Endothelial cell of umbilical vein (primary cell): ENCODE data around the gene ARHGAP21. TPM values are rescaled to one million over a fixed set of nuclear protein-coding genes. Genes with fewer than 3 reads are reported as not detected.

Experiments used
- BruUV-seq: library from RNA; stranded (reverse); fragments of 400-500 nt; replicated peaks from 2 replicates; lab custom pipeline; 2021; lab: Mats Ljungman, UMichigan
- CTCF ChIA-PET: fragments of 300-600, 350-600 bp; sonication (Branson Sonifier 250); formaldehyde crosslinking; loops from one replicate; lab custom pipeline; 2021; ENCODE audit warnings: antibody characterized with exemption, inconsistent platforms; lab: Charles Lee
- POLR2A ChIA-PET: fragments of 300-600, 350-600 bp; sonication (Branson Sonifier 250); formaldehyde crosslinking; loops from one replicate; lab custom pipeline; 2021; ENCODE audit warnings: antibody characterized with exemption, inconsistent platforms; lab: Charles Lee
- DNase-seq: peaks from one replicate; pipeline ENCODE4 v3.0.0-alpha.2; 2011; ENCODE audit warnings: low read depth, low spot score
- FAIRE-seq: peaks from 2 replicates; lab custom pipeline; 2011; peaks lifted over from hg19 to GRCh38; lab: Jason Lieb, UNC
- H2AFZ ChIP-seq: 2 replicates; pipeline ENCODE4 v1.6.0; 2012; ENCODE audit warnings: low read depth, low read length, control low read depth, inconsistent platforms
- H3K27ac ChIP-seq: 2 replicates; pipeline ENCODE4 v1.5.1; 2011; ENCODE audit warnings: low read depth, mild to moderate bottlenecking, control low read depth, low read length, moderate library complexity; ENCODE audit not compliant: insufficient read depth
- H3K27me3 ChIP-seq, 2 experiments: 2 replicates each; pipeline versions ENCODE4 v1.6.0 to v1.6.1; 2011; ENCODE audit warnings: low read length in 2 of 2, mixed read lengths in 1 of 2; ENCODE audit not compliant: control insufficient read depth in 2 of 2, insufficient read depth in 2 of 2
- H3K36me3 ChIP-seq, 2 experiments: 2 replicates in 1 of 2; 3 replicates in 1 of 2; pipeline ENCODE4 v1.5.1; 2011; ENCODE audit warnings: low read length in 2 of 2, mild to moderate bottlenecking in 1 of 2, moderate library complexity in 1 of 2; ENCODE audit not compliant: control insufficient read depth in 2 of 2, insufficient read depth in 2 of 2; ENCODE audit errors: extremely low read depth in 1 of 2
- H3K4me1 ChIP-seq: 3 replicates; pipeline ENCODE4 v1.5.1; 2011; ENCODE audit warnings: mild to moderate bottlenecking, low read length; ENCODE audit not compliant: control insufficient read depth, insufficient read depth; ENCODE audit errors: extremely low read depth
- H3K4me2 ChIP-seq: 2 replicates; pipeline ENCODE4 v1.6.1; 2011; ENCODE audit warnings: low read length, control low read depth, mixed read lengths; ENCODE audit not compliant: insufficient read depth
- H3K4me3 ChIP-seq, 3 experiments: fragments of 200-600 bp in 1 of 3; sonication (generic), shearing (Covaris generic) in 1 of 3; replicated peaks in 1 of 3; 2 replicates each; pipeline ENCODE4 v1.5.1; 2011 to 2016; ENCODE audit warnings: control low read depth in 3 of 3, low read length in 3 of 3, mild to moderate bottlenecking in 2 of 3, inconsistent platforms in 1 of 3, low read depth in 1 of 3, moderate library complexity in 1 of 3; ENCODE audit not compliant: insufficient read depth in 1 of 3
- H3K79me2 ChIP-seq: 2 replicates; pipeline ENCODE4 v1.6.0; 2012; ENCODE audit warnings: low read length, inconsistent platforms; ENCODE audit not compliant: control insufficient read depth, insufficient read depth
- H3K9ac ChIP-seq: replicated peaks from 2 replicates; pipeline ENCODE3; 2011; ENCODE audit warnings: low read length, control low read depth; ENCODE audit not compliant: insufficient read depth; ENCODE audit errors: extremely low read depth
- H3K9me1 ChIP-seq: replicated peaks from 3 replicates; pipeline ENCODE4 v1.6.0; 2011; ENCODE audit warnings: mild to moderate bottlenecking, low read length; ENCODE audit not compliant: control insufficient read depth, insufficient read depth; ENCODE audit errors: extremely low read depth
- H3K9me3 ChIP-seq: replicated peaks from 2 replicates; pipeline ENCODE4 v1.5.1; 2012; ENCODE audit warnings: low read length, inconsistent platforms; ENCODE audit not compliant: control insufficient read depth, insufficient read depth
- H4K20me1 ChIP-seq: replicated peaks from 2 replicates; pipeline ENCODE3; 2011; ENCODE audit warnings: mild to moderate bottlenecking, low read length; ENCODE audit not compliant: control insufficient read depth, insufficient read depth; ENCODE audit errors: extremely low read depth
- EZH2 ChIP-seq: IDR thresholded peaks from 2 replicates; pipeline ENCODE4 v1.6.1; 2012; ENCODE audit warnings: borderline replicate concordance, low read depth, mild to moderate bottlenecking, moderate library complexity, low read length, inconsistent platforms; ENCODE audit not compliant: severe bottlenecking
- JUN ChIP-seq: IDR thresholded peaks from 2 replicates; pipeline ENCODE4 v1.6.1; 2011; ENCODE audit warnings: borderline replicate concordance, low read depth; ENCODE audit not compliant: insufficient read length, insufficient read depth
- MYC ChIP-seq: IDR thresholded peaks from one replicate; pipeline ENCODE4 v1.6.1; 2011; ENCODE audit warnings: mild to moderate bottlenecking, low read depth, low read length
- POLR2AphosphoS5 ChIP-seq: IDR thresholded peaks from 2 replicates; pipeline ENCODE4 v1.6.1; 2012; ENCODE audit warnings: low read depth, mild to moderate bottlenecking, control low read depth, low read length, moderate library complexity; ENCODE audit not compliant: insufficient read depth
- dilution Hi-C: fragments of 300-500 bp; cut with MboI; formaldehyde crosslinking; loops from one replicate; pipeline ENCODE4 v1.15.0; 2019; ENCODE audit warnings: low sequenced_read_pairs; ENCODE audit not compliant: extremely low pct_ligation_motif_present
- intact Hi-C: fragments of 100-400 bp; cut with micrococcal nuclease; formaldehyde crosslinking; loops from one replicate; pipeline ENCODE4 v1.10.0; 2022
- polyA plus RNA-seq, 4 experiments: library from polyadenylated mRNA; depleted of rRNA in 3 of 4; stranded (reverse) in 3 of 4; unstranded in 1 of 4; fragments of >200 nt; gene quantifications; 2 replicates each; pipeline versions ENCODE4 v1.2.1 to v1.2.3, GENCODE V29; 2011 to 2012; ENCODE audit warnings: missing spikeins in 1 of 4
- total RNA-seq: library from RNA; stranded (reverse); gene quantifications from 2 replicates; pipeline ENCODE4 v1.2.3, GENCODE V29; 2021
- TF ChIP-seq, protein P1 (sequence below): IDR thresholded peaks from 2 replicates; pipeline ENCODE4 v1.6.1; 2011; ENCODE audit not compliant: insufficient read depth, insufficient read length

Gene ARHGAP21
- total and polyA plus RNA-seq, 2 donors (not counting 3 experiments of a cell fraction or from before 2014, with no cell fraction given): 29.5 to 97.8 TPM

DNA sequence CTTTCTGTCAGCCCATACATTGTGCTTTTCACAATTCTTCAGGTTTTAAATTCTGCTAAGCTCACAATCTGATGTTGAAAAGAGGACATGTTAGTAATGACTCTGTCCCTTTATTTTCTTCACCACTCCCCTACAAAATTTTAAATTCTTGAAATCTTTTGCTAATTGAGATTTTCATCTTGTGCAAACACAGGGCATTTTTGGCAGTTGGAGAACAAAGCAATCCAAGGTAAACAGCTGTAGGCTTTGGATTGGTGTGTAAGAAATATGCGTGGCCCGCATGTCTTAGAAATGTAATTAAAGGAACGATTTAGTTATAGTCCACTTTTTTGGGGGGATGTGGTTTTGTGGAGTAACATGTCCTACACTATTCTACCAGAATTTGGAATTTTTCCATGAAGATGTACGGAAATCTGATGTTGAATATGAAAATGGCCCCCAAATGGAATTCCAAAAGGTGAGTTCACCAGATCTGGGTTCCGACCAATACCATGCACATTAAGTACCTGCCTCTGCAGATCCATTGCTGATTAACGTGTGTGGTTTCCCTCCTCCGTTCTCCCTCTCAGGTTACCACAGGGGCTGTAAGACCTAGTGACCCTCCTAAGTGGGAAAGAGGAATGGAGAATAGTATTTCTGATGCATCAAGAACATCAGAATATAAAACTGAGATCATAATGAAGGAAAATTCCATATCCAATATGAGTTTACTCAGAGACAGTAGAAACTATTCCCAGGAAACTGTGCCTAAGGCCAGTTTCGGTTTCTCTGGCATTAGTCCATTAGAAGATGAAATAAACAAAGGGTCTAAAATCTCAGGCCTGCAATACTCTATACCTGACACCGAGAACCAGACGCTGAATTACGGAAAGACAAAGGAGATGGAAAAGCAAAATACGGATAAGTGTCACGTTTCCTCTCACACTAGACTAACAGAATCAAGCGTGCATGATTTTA, 181.1 kb downstream of the ARHGAP21 start:
- no peak for DNase-seq
- H3K9me1 ChIP-seq: no peaks in the 10 kb centered on the region
- no peaks in the 10 kb centered on the region for H3K9me3 ChIP-seq
- no peaks in the 10 kb centered on the region for H3K36me3 ChIP-seq
- no peak overlapping the region for H2AFZ ChIP-seq
- no peaks in the 10 kb centered on the region for H3K4me1 ChIP-seq
- no peak for FAIRE-seq
- H3K4me2 ChIP-seq: no peak overlapping the region
- H3K9ac ChIP-seq: no peak overlapping the region
- BruUV-seq: no TSS peak
- ChIA-PET POLR2A (no interaction called here), CTCF (no interaction called here)
- TF ChIP-seq EZH2 (no peak), MYC (no peak), JUN (no peak)
- H4K20me1 ChIP-seq: no peaks in the 10 kb centered on the region
- no peak overlapping the region for H3K4me3 ChIP-seq
- intact Hi-C loops: no loop called here
- dilution Hi-C loops: no loop called here
- H3K27me3 ChIP-seq: no peaks in the 10 kb centered on the region
- H3K79me2 ChIP-seq: no peaks in the 10 kb centered on the region
- no peak overlapping the region for H3K27ac ChIP-seq

DNA sequence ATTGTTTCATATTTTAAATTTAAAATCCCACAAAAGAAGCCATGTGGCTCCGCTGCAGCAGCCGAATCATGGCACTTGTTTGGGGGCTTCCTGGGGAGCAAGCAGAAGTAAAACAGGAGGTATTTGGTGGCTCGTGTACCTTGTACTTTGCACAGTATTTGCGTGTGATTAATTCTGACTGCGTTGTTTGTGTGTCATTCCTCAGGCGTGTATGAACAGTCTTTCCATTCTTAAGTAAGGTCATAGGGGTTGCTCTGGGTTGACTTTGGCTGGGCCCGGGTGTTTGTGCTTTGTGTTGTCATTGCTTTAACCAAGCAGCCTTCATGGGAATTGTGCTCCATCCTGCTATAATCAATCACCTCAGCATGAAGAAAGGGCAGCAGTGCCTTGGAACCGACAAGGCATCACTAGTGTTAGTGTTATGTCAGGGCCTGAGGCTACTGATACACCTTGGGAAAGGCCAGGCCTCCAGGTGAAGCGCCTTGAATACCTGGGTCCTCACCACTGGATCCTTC, 182.4 kb downstream of the ARHGAP21 start:
- no peak overlapping the region for H3K9ac ChIP-seq
- FAIRE-seq: no peak
- dilution Hi-C loops: no loop called here

More for the DNA sequence above, 182.4 kb downstream of the ARHGAP21 start:
- POLR2A ChIA-PET: no interaction called here
- H3K9me3 ChIP-seq: no peaks in the 10 kb centered on the region
- no peaks in the 10 kb centered on the region for H3K4me1 ChIP-seq
- intact Hi-C loops: no loop called here
- no peak overlapping the region for H3K4me2 ChIP-seq
- H3K27me3 ChIP-seq: no peaks in the 10 kb centered on the region
- no peaks in the 10 kb centered on the region for H4K20me1 ChIP-seq
- no peak for TF ChIP-seq POLR2AphosphoS5
- no peak for TF ChIP-seq MYC
- no peak for TF ChIP-seq EZH2
- TF ChIP-seq, protein P1, sequence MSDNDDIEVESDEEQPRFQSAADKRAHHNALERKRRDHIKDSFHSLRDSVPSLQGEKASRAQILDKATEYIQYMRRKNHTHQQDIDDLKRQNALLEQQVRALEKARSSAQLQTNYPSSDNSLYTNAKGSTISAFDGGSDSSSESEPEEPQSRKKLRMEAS: no peak
- H3K79me2 ChIP-seq: no peaks in the 10 kb centered on the region
- BruUV-seq: no TSS peak
- no peak overlapping the region for H3K27ac ChIP-seq
- no peak overlapping the region for H2AFZ ChIP-seq
- CTCF ChIA-PET: no interaction called here
- no peaks in the 10 kb centered on the region for H3K9me1 ChIP-seq
- DNase-seq: no peak
- H3K36me3 ChIP-seq: no peaks in the 10 kb centered on the region
- H3K4me3 ChIP-seq: no peak overlapping the region
